ENCODE results near the gene STX16.

Gene STX16

GRCh38 chr20:58701431-58702160, 50.5 kb downstream of the STX16 start:
- Histone ChIP-seq H3K4me3 (replicated peaks; ENCODE audit: insufficient read depth, low read length) (no peak overlapping the region), H3K27me3 (ENCODE audit: insufficient read depth, poor library complexity, severe bottlenecking) (no peaks in the 10 kb centered on the region), H3K27ac (replicated peaks) (no peak overlapping the region)
- TF ChIP-seq POLR2AphosphoS5 (IDR thresholded peaks at IDR 0.05; ENCODE audit: low read depth) (no peak), GABPA (IDR thresholded peaks at IDR 0.05; ENCODE audit: low read depth) (no peak), CTCF (IDR thresholded peaks at IDR 0.05; ENCODE audit: insufficient read depth, low read length) (no peak), SPI1 (IDR thresholded peaks at IDR 0.05; ENCODE audit: borderline replicate concordance, low read depth) (no peak)
- TF ChIP-seq, protein P1, sequence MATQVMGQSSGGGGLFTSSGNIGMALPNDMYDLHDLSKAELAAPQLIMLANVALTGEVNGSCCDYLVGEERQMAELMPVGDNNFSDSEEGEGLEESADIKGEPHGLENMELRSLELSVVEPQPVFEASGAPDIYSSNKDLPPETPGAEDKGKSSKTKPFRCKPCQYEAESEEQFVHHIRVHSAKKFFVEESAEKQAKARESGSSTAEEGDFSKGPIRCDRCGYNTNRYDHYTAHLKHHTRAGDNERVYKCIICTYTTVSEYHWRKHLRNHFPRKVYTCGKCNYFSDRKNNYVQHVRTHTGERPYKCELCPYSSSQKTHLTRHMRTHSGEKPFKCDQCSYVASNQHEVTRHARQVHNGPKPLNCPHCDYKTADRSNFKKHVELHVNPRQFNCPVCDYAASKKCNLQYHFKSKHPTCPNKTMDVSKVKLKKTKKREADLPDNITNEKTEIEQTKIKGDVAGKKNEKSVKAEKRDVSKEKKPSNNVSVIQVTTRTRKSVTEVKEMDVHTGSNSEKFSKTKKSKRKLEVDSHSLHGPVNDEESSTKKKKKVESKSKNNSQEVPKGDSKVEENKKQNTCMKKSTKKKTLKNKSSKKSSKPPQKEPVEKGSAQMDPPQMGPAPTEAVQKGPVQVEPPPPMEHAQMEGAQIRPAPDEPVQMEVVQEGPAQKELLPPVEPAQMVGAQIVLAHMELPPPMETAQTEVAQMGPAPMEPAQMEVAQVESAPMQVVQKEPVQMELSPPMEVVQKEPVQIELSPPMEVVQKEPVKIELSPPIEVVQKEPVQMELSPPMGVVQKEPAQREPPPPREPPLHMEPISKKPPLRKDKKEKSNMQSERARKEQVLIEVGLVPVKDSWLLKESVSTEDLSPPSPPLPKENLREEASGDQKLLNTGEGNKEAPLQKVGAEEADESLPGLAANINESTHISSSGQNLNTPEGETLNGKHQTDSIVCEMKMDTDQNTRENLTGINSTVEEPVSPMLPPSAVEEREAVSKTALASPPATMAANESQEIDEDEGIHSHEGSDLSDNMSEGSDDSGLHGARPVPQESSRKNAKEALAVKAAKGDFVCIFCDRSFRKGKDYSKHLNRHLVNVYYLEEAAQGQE (IDR thresholded peaks at IDR 0.05; ENCODE audit: insufficient replicate concordance, low read depth): no peak
- DNase-seq (ENCODE audit: low read depth in 1 of 2, low spot score in 1 of 2): no peak

DNA sequence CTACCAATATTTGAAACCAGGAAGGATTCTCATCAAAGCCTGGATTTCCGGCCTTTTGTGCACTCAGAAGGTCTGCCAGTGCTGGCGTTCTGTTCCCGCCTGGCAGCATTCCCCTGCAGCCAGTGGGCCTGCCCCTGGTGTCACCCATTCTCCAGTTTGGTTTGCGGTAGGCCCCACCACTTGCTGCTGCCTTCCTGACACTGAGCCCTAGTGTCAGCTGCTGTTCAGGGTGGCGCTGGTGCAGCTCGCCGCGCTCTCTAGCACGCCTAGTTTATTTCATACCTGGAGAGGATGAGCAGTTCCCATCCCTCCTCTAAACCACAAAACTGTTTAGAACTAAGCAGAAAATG, 51.1 kb downstream of the STX16 start:
- TF ChIP-seq POLR2AphosphoS5 (IDR thresholded peaks at IDR 0.05; ENCODE audit: low read depth) (no peak), CTCF (IDR thresholded peaks at IDR 0.05; ENCODE audit: insufficient read depth, low read length) (no peak), GABPA (IDR thresholded peaks at IDR 0.05; ENCODE audit: low read depth) (no peak), SPI1 (IDR thresholded peaks at IDR 0.05; ENCODE audit: borderline replicate concordance, low read depth) (no peak)
- TF ChIP-seq, protein P1 (IDR thresholded peaks at IDR 0.05; ENCODE audit: insufficient replicate concordance, low read depth): no peak
- DNase-seq (ENCODE audit: low read depth in 1 of 2, low spot score in 1 of 2): no peak
- H3K27ac ChIP-seq (replicated peaks): no peak overlapping the region
- H3K27me3 ChIP-seq (ENCODE audit: insufficient read depth, poor library complexity, severe bottlenecking): no peaks in the 10 kb centered on the region
- no peak overlapping the region for H3K4me3 ChIP-seq (replicated peaks; ENCODE audit: insufficient read depth, low read length)

DNA sequence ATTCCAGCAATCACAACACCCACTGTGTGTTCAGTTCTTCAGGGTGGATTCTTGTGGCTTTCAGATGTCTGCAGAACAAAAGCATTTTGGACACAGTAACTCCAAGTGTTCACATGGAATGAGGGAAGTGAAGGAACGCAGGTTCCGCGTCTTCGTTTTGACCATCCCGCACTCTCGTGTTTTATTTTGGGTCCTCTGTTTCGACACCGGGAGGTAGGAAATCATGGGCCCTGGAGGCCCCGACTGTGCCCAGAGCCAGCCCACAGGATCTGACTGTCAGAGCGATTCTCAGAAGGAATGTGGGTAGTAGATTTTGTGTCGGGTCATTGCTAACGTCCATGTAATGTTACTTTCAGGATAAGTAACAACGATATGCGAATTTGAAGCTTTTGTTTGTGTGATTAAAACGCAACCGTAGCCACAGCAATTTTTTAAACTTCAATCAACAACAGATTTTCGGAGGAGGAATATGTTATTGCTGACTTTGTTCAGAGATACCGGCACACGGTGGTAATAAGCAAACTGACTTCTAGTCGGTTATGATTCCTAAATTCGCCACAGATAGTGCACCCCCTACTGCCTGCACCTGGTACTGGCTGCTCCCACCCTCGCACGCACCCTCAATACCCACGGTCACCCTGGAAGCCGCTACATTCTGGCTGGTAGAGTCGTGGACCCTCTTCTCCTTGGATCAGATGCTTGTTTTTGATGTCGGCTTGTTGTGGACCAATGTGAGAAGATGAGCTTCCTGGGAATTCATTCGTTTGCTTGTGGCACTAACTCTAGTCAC, 52.0 kb downstream of the STX16 start:
- no peak overlapping the region for H3K4me3 ChIP-seq (replicated peaks; ENCODE audit: insufficient read depth, low read length)
- no peak overlapping the region for H3K27ac ChIP-seq (replicated peaks)
- no peaks in the 10 kb centered on the region for H3K27me3 ChIP-seq (ENCODE audit: insufficient read depth, poor library complexity, severe bottlenecking)
- TF ChIP-seq POLR2AphosphoS5 (IDR thresholded peaks at IDR 0.05; ENCODE audit: low read depth) (no peak), SPI1 (IDR thresholded peaks at IDR 0.05; ENCODE audit: borderline replicate concordance, low read depth) (no peak), CTCF (IDR thresholded peaks at IDR 0.05; ENCODE audit: insufficient read depth, low read length) (no peak)
- TF ChIP-seq, protein P1 (IDR thresholded peaks at IDR 0.05; ENCODE audit: insufficient replicate concordance, low read depth): no peak
- no peak for DNase-seq (ENCODE audit: low read depth in 1 of 2, low spot score in 1 of 2)

Data from HL-60 (cell line).